GM12878 (cell line): ENCODE data around the gene PITPNM3. TPM values are rescaled to one million over a fixed set of nuclear protein-coding genes. Genes with fewer than 3 reads are reported as not detected.

Experiments used
- ATAC-seq: fragments of 200-7000 bp; cut with Tn5 transposase; 3 replicates; pipeline ENCODE4 v1.9.1; 2020; ENCODE audit warnings: mild to moderate bottlenecking, moderate library complexity
- BruUV-seq: library from RNA; stranded (reverse); fragments of 400-500 nt; replicated peaks from 2 replicates; lab custom pipeline; 2021; lab: Mats Ljungman, UMichigan
- CTCF ChIA-PET: fragments of 300-600 bp; sonication (Branson Sonifier 250); formaldehyde crosslinking; extraction: SDS; loops from one replicate; lab custom pipeline; 2021; ENCODE audit warnings: inconsistent platforms; lab: Yijun Ruan, JAX
- POLR2A ChIA-PET: fragments of 350-600 bp; formaldehyde crosslinking; extraction: SDS; loops from one replicate; lab custom pipeline; 2021; ENCODE audit warnings: inconsistent platforms; lab: Charles Lee
- RAD21 ChIA-PET: fragments of 300-600 bp; sonication (Branson Sonifier 250); formaldehyde crosslinking; loops from one replicate; lab custom pipeline; 2023; ENCODE audit warnings: antibody characterized with exemption; ENCODE audit not compliant: unreplicated experiment; lab: Charles Lee
- SMC1A ChIA-PET: fragments of 300-600 bp; sonication (Branson Sonifier 250); formaldehyde crosslinking; loops from one replicate; lab custom pipeline; 2023; ENCODE audit not compliant: unreplicated experiment, uncharacterized antibody; lab: Charles Lee
- DNase-seq: peaks from one replicate; pipeline ENCODE4 v3.0.0-alpha.2; 2011; ENCODE audit warnings: low read depth, low spot score
- FAIRE-seq: peaks from 3 replicates; lab custom pipeline; 2011; peaks lifted over from hg19 to GRCh38; lab: Jason Lieb, UNC
- H2AFZ ChIP-seq: 2 replicates; pipeline ENCODE4 v1.6.0; 2011; ENCODE audit warnings: low read depth, low read length, control low read depth; ENCODE audit not compliant: control insufficient read depth
- H3K27ac ChIP-seq: 2 replicates; pipeline ENCODE4 v1.5.1; 2011; ENCODE audit warnings: control low read depth; ENCODE audit not compliant: control insufficient read depth, insufficient read depth
- H3K27me3 ChIP-seq, 2 experiments: replicated peaks in 1 of 2; 2 replicates each; pipeline versions ENCODE4 v1.6.0 to v1.6.1; 2011; ENCODE audit warnings: low read length in 1 of 2; ENCODE audit not compliant: control insufficient read depth in 2 of 2, insufficient read depth in 2 of 2
- H3K36me3 ChIP-seq, 2 experiments: 2 replicates each; pipeline ENCODE4 v1.5.1; 2011; ENCODE audit warnings: low read length in 1 of 2; ENCODE audit not compliant: control insufficient read depth in 2 of 2, insufficient read depth in 2 of 2
- H3K4me1 ChIP-seq: 2 replicates; pipeline ENCODE4 v1.6.1; 2011; ENCODE audit warnings: mild to moderate bottlenecking, low read length, moderate library complexity, mixed read lengths; ENCODE audit not compliant: control insufficient read depth, insufficient read depth
- H3K4me2 ChIP-seq: 2 replicates; pipeline ENCODE4 v1.6.0; 2011; ENCODE audit warnings: control low read depth; ENCODE audit not compliant: control insufficient read depth, insufficient read depth
- H3K4me3 ChIP-seq: fragments of 200-600 bp; sonication (generic); 2 replicates; pipeline ENCODE4 v1.5.1; 2016
- H3K79me2 ChIP-seq: 2 replicates; pipeline ENCODE4 v1.6.0; 2011; ENCODE audit warnings: low read length; ENCODE audit not compliant: control insufficient read depth, insufficient read depth
- H3K9ac ChIP-seq: 2 replicates; pipeline ENCODE4 v1.8.0; 2011; ENCODE audit warnings: low read length, control low read depth, mixed read lengths; ENCODE audit not compliant: control insufficient read depth, insufficient read depth
- H3K9me3 ChIP-seq: replicated peaks from 3 replicates; pipeline ENCODE4 v1.5.1; 2011; ENCODE audit warnings: mild to moderate bottlenecking, low read length; ENCODE audit not compliant: control insufficient read depth, insufficient read depth
- H4K20me1 ChIP-seq: 2 replicates; pipeline ENCODE4 v1.6.0; 2011; ENCODE audit not compliant: control insufficient read depth, insufficient read depth
- ATF2 ChIP-seq: IDR thresholded peaks from 2 replicates; pipeline ENCODE4 v1.6.1; 2012; ENCODE audit warnings: low read length, inconsistent platforms
- CBX3 ChIP-seq: fragments of 200-600 bp; sonication (generic); IDR thresholded peaks from 2 replicates; pipeline ENCODE4 v1.6.1; 2016; ENCODE audit warnings: low read depth, borderline replicate concordance
- CEBPB ChIP-seq, 2 experiments: fragments of 150-350 bp in 1 of 2; IDR thresholded peaks; 2 replicates each; pipeline ENCODE4 v1.6.1; 2012 to 2014; ENCODE audit warnings: low read depth in 2 of 2, low read length in 2 of 2, borderline replicate concordance in 1 of 2, inconsistent platforms in 1 of 2
- KAT2A ChIP-seq: conservative IDR thresholded peaks from 2 replicates; pipeline ENCODE4 v1.6.1; 2011; ENCODE audit warnings: low read depth, low read length; ENCODE audit not compliant: control insufficient read depth
- MLLT1 ChIP-seq: fragments of 450-650 bp; IDR thresholded peaks from 2 replicates; pipeline ENCODE4 v1.6.1; 2016; ENCODE audit warnings: mild to moderate bottlenecking
- PRDM15 ChIP-seq: fragments of 450-650 bp; formaldehyde crosslinking; IDR thresholded peaks from 2 replicates; pipeline ENCODE4 v1.4.0; 2020; ENCODE audit warnings: mild to moderate bottlenecking, moderate library complexity
- SREBF1 ChIP-seq: IDR thresholded peaks from 2 replicates; pipeline ENCODE4 v1.6.1; 2012; ENCODE audit warnings: mild to moderate bottlenecking, low read length
- SRF ChIP-seq, 2 experiments: IDR thresholded peaks; 2 replicates each; pipeline ENCODE4 v1.6.1; 2011; ENCODE audit warnings: low read depth in 2 of 2, low read length in 2 of 2, mild to moderate bottlenecking in 1 of 2, moderate library complexity in 1 of 2
- ZBTB4 ChIP-seq: fragments of 450-650 bp; formaldehyde crosslinking; IDR thresholded peaks from 2 replicates; pipeline ENCODE4 v1.4.0; 2022; ENCODE audit warnings: mild to moderate bottlenecking, moderate library complexity
- in situ Hi-C: fragments of 300-500 bp; cut with MboI; formaldehyde crosslinking; loops from 9 replicates; pipeline ENCODE4 v1.14.3; 2018; ENCODE audit warnings: mixed read lengths
- intact Hi-C: fragments of 100-400 bp; cut with micrococcal nuclease; formaldehyde crosslinking; loops from one replicate; pipeline ENCODE4 v1.14.2; 2022; ENCODE audit not compliant: unreplicated experiment
- polyA plus RNA-seq, 11 experiments: library from polyadenylated mRNA; depleted of rRNA in 4 of 11; unstranded in 6 of 11; stranded (reverse) in 5 of 11; fragments of >200 nt; fragmentation: Nextera tagmentation in 4 of 11; fragmentation: Illumina TruSeq in 1 of 11; extraction: Ambion mirVana in 4 of 11; extraction: Trizol in 1 of 11; gene quantifications; 1 replicate in 1 of 11; 2 replicates in 10 of 11; pipeline versions ENCODE4 v1.2.1 to v1.2.3, GENCODE V29; 2011 to 2016; ENCODE audit warnings: inconsistent platforms in 2 of 11, missing spikeins in 2 of 11, low read depth in 1 of 11
- total RNA-seq, 4 experiments: library from RNA; depleted of rRNA in 3 of 4; stranded (reverse); fragments of >200 nt in 3 of 4; fragmentation: Illumina TruSeq in 1 of 4; extraction: Trizol in 1 of 4; gene quantifications; 2 replicates each; pipeline versions ENCODE4 v1.2.1 to v1.2.3, GENCODE V29; 2013 to 2021

PITPNM3 gene
- total and polyA plus RNA-seq, 10 of the 15 experiments (the other 5 are each of a cell fraction or from before 2014, with no cell fraction given) = 0.02 to 0.49 (median 0.19) TPM; not detected in 1

GRCh38 chr17:6567528-6568183 is 11.3 kb upstream of the PITPNM3 start (continued):
- TF ChIP-seq SREBF1 = no peak
- no peak for TF ChIP-seq MLLT1

GRCh38 chr17:6561446-6561845 is 5.1 kb upstream of the PITPNM3 start:
- FAIRE-seq = no peak
- TF ChIP-seq ATF2 (no peak), CEBPB (IDR thresholded peaks at IDR 0.05; ENCODE audit: borderline replicate concordance in 1 of 2, low read depth in 2 of 2, low read length in 2 of 2) (no peak), PRDM15 (CRISPR knock-in tag) (no peak), SRF (IDR thresholded peaks at IDR 0.05; ENCODE audit: low read depth in 2 of 2, low read length in 2 of 2) (no peak), KAT2A (no peak), CBX3 (no peak), ZBTB4 (CRISPR knock-in tag) (no peak)

More at GRCh38 chr17:6561446-6561845, 5.1 kb upstream of the PITPNM3 start:
- ChIA-PET SMC1A (no interaction called here), POLR2A (no interaction called here), CTCF (no interaction called here), RAD21 (no interaction called here)
- H3K36me3 ChIP-seq = no peaks in the 10 kb centered on the region
- no peak overlapping the region for H3K27ac ChIP-seq
- H3K4me2 ChIP-seq = no peak overlapping the region
- in situ Hi-C loops (no loop called here), intact Hi-C loops (no loop called here)
- no peak for DNase-seq
- no peak for ATAC-seq
- H3K4me3 ChIP-seq = no peak overlapping the region
- no TSS peak for BruUV-seq
- H3K9ac ChIP-seq = no peak overlapping the region
- peaks cover 3 to 9% of the 10 kb centered on the region in 2 experiments; a peak in 3 of 4 replicates for H3K27me3 ChIP-seq
- H3K9me3 ChIP-seq = no peaks in the 10 kb centered on the region
- H3K4me1 ChIP-seq = no peaks in the 10 kb centered on the region
- no peaks in the 10 kb centered on the region for H3K79me2 ChIP-seq
- H4K20me1 ChIP-seq = no peaks in the 10 kb centered on the region
- no peak overlapping the region for H2AFZ ChIP-seq
